ENCODE results near the gene ROBO1.

ROBO1 gene

DNA sequence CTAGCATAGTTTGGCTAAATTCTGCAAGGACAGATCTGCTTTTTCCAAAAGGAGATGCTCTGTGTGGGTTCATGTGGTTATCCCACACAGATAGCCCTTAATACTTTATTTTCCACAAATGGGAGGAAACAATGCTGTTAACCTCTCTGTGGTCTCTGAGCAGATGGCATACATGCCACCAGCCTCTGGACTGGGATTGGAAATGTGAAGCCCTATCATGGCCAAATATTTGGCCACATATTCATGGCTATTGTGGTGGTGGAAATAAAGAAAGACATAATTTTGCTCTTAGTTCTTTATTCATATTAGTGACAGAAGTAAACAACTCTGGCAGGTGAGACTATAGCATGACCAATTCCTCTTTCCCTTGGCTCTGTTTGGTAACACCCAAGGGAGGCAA lies 726.2 kb downstream of the ROBO1 start:
- ATAC-seq, result no peak

DNA sequence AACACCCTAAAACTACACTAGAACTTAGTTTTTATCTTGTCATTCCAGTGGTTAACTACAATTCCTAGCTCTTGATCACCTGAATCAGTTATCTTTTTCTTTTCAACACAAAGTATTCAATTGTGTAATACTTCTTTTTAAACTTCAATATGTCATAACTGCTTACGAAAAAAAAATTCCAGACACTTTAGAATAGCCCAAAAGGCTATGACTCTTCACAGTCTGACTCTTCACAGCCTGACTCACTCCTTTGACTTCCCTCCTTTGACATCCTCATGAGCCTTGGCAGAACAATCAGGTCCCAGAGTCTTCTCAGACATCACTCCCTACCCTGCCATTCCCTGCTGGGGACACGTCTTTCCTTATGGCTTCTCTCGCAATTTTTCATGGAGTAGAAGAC lies 727.1 kb downstream of the ROBO1 start:
- no peak for ATAC-seq

DNA sequence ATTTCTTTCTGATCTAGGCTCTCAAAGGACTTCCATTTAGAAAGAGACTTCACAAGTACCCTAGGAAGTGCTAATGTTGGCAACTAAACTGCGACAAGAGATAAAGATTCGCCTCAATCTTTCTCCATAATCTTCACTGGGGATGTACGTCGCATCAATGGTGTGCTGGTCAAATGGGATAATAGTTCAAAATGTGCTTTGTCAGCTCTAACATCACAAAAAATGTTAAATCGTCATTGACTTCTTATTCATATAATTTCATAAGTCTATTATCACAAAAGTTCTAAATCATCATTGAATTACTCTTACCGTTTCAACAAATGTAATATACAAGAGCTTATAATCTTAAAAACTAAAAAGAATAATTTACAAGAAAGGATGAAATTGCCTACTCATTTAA lies 727.7 kb downstream of the ROBO1 start:
- no peak for ATAC-seq

DNA sequence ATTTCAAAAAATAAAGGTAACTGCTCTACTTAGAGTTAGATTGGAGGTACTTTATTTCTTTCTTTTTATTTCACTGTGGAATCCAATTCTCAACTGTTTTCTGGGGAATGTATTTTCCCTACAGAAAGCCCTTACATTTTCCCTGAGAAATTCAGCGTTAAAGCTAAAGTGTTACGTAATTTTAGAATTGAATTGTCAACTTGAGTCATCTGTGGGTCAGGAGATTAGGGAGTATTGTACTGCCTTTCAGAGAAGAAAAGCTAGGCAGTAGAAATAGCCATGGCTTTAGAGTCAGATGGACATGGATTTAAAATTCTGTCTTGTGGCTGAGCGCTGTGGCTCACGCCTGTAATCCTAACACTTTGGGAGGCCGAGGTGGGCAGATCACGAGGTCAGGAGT lies 728.6 kb downstream of the ROBO1 start:
- no peak for ATAC-seq

DNA sequence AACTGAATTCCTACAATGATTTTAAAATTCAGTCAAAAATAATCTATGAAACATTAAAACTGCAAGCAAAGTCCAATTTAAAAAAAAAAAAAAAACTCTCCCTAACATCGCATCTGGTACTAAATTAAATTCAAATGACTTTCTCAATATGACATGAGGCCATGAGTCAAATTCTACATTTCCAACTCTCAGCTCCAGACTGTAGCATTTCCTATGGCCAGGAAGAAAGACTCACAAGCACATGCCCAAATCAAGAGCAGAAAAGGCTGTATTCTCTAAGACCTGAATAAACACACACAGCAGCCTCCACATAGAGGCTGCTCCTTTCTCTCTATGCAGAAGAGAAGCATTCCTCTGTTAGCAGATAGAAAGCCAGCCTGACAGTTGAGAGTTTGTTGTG lies 729.2 kb downstream of the ROBO1 start:
- ATAC-seq, result no peak

DNA sequence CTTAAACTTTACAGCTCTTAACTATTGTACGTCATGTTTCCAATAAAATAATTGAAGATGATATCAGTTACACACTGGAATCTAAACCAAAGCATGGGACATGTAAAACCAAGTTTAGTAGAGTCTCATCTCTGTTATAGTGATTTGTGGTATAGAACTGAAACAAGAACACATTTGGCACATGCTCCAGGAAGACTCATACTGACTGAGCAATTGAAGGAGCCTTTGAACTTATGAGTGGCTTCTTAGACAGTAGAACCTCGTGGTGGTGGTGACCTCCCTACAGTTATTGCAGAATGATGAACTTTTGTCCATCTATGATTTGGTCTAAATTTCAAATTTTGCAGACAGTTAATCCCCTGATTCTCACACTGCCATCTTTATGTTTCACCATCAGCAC lies 729.7 kb downstream of the ROBO1 start:
- ATAC-seq, result no peak

DNA sequence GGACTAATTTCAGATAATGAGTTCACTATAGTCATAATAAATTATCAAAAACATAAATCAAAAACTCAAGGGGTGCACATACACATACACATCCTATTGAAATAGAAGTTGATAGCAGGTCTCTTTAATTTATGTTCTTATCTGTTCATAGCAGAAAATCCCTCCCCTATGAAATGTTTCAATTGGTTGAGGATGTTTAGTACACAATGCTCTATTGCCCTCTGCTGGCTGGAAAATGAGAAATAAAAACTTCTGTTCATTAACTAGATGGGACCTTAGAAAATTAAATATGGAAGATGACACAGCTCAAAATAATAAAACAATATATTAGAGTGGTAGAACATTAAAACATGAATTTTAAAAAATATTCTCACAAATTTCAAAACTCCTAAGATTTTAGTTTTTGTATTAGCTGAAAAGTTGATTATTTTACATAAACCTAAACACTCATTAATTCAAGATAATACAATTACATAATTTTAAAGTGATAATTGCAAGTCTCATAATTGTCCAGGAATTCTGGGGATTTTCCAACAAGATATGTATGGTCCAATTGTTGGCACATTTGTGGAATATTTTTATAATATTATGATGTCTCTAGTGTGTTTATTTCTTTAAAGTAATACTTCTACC lies 735.0 kb downstream of the ROBO1 start:
- ATAC-seq, result no peak

DNA sequence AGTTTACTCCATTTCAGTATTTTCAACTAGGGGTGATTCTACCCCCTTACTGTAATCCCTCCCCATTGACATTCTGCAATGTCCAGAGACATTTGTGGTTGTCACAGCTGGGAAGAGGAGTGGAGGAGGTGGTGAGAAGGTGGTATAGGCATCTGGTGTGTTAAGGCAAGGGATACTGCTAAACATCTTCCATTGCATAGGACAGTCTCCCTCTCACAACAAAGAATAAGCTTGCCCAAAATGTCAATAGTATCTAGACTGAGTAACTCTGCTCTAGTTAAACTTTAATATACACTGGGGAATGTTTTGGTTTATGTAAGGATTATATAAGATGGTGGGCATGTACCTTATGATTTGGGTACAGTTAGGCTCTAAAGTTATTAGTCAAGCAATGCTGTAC lies 737.6 kb downstream of the ROBO1 start:
- no peak for ATAC-seq

DNA sequence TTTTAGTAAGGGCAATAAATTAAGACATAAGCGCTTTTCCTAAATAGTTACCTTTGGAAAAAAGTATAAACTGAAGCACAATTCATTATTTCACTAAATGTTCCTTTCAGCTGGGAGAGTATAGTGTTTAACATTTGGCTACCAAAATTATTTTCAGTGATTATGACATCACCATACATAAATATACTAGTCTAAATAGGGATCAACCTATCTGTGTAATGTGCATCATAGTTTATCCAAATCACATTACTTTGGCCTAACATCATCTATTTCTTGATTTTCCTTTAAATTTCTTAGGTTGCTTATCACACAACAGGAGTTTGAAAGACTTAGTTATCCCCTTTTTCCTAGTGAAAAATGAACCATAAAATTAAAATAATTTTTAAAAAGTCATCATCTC lies 738.9 kb downstream of the ROBO1 start:
- ATAC-seq, result no peak

DNA sequence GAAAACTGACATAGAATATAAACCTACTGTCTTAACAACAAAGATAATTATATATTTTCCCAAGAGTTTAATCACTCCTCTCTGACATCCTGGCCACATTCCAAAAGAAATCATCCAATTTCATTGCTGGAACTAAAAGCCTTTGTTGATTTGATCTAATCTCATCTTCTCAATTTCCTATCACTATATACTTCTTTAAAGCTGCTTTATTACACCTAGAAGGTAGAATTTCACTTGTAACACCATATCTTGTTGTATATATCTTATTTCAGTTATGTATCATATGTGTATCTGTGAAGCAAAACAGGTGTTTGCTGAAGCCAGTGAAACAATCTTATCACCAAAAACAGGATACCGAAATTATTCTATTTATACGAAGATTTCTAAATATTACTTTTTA lies 740.2 kb downstream of the ROBO1 start:
- ATAC-seq, result no peak

DNA sequence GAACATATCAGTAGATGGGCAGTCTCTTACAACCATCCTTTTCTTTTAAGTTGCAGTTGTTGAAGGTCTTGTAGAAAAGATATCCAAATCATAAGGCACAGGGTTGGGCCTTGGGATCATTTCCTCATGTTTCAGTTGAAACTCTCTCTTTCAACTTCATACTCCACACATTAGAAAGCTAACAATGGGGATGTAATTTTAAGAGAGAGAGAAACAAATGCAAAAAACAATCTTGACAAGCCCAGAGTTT lies 747.9 kb downstream of the ROBO1 start:
- no peak for ATAC-seq

DNA sequence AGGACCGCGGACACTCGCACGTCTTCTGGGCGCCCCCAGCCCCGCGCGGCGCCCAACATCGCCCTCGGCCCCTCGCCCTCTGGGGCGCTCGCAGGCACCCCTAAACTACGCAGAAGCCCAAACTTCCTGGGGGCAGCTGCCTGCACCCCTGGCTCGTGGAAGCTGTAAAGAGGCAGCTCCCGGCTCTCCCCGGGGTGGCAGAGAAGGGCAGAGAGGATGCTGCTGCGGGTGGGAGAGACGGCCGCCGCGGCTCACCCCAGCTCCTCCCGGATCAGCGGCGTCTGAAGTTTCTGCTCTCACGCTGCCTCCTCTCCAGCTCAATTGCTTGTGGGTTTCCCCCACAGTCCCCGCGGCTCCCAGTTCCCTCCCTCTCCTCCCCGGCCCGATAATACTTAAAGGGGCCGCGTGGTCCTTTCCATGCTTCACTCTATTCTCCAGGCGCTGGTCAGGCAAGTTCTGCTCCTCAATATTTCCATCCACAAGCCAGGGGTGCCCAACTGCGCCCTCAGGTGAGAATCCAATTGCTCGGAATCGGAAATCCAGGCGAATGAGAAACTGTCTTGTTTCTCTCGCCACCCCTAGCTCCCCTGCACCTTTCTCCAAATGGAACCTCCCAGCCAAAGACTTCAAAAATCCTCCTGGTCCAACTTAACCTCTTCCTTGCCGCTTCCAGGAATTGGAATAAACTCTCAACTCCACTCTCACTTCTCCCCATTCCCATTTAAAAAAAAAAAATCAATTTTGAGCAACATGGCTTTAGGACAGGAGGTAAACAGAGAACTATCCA lies 748.5 kb downstream of the ROBO1 start:
- peak in 1 of 2 donors; percentile 48 for ATAC-seq

DNA sequence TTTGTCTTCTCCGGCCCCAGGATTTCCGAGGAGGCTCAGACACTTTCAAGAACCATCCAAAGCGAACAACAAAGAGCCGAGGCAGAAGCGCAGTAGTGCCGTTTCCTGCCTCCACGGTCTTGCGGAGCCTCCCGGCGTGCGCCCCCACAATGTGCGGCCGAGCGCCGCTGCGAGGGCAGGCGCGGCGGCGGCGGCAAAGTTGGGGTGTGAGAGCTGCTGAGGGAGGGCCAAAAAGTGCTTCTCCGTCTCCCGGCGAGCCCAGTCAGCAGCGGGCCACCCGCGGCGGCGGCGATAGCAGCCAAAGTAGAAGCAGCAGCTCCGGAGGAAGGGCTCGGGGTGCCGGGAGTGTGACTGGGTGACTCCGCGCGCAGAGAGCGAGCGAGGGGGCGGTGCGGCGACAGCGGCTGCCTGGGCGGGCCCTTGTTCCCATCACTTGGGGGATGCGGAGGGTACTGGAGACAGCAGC lies 749.1 kb downstream of the ROBO1 start:
- peak in 1 of 2 donors; percentile 17 for ATAC-seq

DNA sequence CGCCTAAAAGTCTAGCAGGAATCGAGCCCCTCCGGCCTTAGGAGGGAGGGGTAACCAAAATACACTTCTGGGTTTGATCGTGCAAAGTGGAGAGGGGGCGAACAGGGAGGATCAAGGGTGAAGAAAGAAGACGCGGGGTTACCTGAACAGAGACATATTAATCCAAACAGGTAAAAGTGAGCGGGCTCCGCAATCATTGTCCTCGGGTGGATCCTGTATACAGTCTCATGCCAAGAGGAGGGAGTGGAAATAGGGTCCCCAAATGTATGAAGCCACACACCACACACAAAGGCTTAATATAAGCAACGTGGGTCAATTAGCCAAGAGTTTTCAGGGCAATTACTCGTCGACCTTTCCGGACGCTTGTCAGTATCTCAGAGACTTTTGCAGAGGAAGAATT lies 749.5 kb downstream of the ROBO1 start:
- no peak for ATAC-seq

DNA sequence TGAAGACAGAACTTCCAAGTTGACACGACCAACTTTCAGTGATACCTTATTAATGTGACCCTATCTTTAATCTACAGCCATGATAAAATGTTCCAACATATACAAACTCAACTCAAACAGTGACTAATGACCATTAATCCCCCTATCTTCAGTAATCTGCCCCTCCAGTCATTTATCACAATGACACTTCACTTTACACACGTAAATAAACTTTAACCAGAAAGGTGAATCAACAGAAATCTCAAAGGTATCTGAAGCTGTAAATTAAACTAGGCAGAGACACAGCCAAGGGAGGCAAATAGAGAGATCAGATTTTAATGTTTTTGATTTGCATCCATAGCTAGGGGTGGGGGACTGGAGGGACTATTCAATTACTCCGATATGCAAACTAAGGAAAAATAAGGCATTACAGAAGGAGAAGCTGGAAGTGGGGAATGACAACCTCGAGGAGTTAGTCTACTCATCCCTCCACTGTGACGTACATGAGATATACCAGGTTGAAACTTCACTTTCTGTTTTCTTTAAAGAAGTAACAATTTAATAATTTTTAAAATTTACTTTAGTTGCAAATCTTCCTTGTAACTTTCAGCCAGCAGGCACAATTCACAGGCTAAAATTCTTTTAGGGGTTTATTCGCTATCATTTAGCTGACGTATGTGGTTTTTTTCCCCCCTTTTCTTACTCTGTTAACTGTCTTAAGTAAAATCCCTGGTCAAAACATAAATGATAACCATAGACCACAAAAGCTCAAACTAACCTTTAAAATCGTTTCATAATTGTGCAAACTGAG lies 751.0 kb downstream of the ROBO1 start:
- no peak for ATAC-seq

DNA sequence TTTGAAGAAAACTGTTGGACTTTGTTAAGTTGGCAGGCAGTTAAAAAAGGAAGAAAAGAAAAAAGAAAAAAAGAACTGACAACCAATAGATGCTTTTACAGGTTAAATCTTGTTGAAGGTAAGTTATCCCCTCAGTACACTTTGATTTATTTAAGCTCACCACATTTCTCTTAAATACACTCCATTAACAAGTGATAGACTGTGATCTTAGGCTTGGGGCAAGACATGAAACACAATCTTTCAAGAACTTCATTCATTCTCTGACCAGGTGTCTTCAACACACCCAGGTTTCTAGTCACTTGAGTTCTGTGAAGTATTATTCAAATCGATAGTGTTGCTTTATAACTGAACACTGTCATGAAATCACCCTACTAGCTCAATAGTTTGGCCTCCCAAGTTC lies 751.9 kb downstream of the ROBO1 start:
- ATAC-seq, result no peak

DNA sequence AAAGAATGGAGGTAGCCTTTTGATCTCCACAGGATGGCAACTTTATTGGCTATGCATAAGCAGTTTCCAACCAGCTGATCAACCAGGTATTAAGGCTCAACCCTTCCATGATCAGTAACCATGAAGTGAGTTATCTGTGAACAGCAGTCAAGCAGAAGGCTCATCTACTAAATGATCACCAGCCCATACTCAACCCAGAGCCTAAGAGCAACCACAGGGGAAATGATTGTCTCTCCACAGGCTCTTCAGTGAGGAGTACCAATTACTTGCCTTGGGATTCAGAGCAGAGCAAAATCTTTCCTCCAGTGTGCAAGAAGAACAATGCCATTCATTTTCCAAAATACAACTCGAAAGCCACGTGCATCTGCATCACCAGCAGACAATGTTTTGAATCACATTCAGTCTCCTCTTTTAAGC lies 754.8 kb downstream of the ROBO1 start:
- no peak for ATAC-seq

DNA sequence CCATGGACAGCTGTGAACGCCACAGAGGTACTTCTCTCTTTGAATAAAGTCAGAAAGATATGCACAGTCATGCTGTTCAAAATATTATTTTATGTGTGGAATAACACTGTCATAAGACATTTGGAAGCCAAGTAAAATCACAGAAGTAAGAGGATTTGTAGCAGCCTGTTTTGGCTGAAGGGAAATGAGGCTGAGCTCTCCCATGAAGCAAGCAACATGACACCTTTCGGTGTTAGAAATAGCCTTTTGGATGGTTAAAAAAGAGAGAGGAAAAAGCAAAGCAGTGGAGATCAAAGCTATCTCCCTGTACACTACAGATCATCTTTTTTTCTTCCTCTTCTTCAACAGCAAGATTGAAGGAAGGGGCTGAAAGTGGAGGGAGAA lies 755.3 kb downstream of the ROBO1 start:
- ATAC-seq, result no peak

DNA sequence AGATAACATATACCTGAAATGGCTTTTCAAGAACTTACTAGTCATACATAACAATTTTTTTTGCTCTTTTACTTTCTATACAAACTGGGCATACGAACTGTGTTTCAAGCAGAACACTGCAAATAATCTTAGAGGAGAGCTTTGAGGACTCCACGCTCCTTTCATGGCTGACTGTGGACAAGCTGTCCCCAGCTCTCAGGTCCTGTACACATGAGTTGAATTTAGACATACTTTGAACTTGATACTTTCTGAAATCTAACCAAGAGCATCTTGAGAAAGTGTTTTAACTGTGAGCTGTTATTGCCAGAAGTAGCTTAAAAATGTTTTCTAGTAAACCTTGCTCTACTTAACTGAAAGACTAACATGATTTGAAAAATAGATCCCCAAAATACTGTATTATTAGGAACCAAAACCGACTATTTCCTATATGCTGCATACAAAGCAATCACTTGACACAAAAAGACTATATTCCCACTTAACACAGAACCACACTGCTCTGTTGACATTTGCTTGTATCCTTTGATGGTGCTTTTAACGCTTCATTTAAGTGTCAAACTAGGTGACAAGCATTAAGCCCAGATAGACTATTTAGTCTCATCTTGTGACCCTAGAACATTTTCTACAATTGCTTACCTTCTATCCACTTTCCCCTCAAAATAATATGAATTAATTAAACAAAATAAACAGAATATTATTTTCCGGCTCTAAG lies 755.8 kb downstream of the ROBO1 start:
- no peak for ATAC-seq

DNA sequence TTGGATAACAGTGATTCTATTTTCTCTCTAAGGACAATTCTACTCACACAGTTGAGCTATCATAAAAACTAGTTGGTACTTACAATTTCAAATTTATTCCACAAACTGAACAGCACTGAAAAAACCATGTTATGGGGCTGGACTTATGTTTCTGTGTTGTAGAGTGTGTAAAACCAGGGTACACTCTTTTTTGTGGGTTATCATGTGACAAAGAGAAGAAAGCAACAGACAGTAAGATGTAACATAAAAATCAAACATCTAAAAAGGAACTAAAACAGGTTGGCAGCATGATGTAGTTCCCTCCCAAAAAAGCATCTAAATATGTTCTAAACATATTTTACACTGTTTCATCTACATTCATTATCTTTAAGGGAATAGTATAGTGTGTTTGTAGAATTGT lies 757.9 kb downstream of the ROBO1 start:
- no peak for ATAC-seq

DNA sequence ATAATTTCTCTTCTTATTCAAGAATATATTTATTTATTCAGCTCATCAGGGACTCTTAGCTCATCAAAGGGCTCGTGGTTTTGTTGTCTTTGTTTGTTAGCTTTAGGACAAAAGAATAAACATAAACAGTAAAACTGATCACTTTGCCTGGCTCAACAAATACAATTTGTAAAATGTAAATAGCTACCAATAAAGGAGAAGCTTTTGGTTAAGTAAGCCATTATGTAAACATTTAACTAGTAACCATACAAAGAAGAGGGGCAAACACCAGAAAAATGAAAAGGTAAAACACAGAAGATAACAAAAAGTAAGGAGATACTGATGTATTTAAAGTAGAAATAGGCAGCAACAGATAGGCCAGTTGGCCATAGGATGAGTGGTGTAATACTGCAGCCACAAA lies 761.7 kb downstream of the ROBO1 start:
- ATAC-seq, result no peak

DNA sequence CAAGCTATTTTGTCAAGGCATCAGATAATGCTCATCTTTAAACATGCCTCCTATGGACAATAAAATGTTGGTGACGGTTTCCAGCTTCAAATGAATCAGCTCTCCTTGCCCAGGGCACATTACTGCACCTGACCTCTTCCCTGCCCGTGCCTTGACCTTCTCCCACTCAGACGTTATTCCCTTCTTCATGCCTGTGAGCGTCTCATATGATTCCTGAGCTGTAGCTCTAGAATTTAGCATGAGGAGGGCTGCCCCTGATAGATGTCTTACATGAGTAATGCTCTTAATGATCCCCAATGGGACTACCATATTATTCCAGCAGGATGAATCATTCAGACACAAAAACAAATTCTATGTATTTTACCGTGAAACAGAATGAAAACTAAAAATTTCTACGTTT lies 762.7 kb downstream of the ROBO1 start:
- ATAC-seq, result no peak

DNA sequence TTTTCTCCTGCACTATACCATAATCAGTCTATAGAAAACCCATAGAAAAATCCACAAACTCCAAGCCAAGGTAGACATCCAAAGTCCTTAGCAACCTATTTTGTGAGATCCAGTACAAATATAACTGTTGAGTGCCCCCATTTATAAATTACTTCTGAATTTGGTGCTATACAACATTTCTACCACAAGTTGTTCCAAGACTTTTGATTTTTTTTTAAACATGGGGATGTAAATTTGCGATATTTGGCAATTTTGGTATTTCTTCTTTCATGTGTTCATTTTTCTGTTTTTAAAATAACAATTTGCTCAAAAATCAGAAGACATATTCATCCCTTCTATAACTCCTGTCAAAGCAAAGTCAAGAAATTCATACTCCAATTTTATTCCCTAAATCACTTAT lies 763.8 kb downstream of the ROBO1 start:
- no peak for ATAC-seq

Measured in activated CD4-positive, CD25-positive, alpha-beta regulatory T cell treated with anti-CD3 and anti-CD28 coated beads, Interleukin-2, amount 50 U/mL, for 24 hours (primary cell).